Right renal pelvis (tissue), 4 donors: Measurements from ENCODE around the gene PUM1. TPM values are rescaled to one million over a fixed set of nuclear protein-coding genes. Genes with fewer than 3 reads are reported as not detected.
"Not testable (repeated sequence)": the region's sequence is repeated elsewhere in the genome, so short reads cannot be mapped to it uniquely, and the experiment has no call there.

Experiments used
- DNase-seq, 4 donors: peaks; one replicate each; pipeline ENCODE4 v3.0.0-alpha.2; 2013; ENCODE audit warnings: low read depth in 4 of 4, low spot score in 3 of 4, missing footprints in 1 of 4
- polyA plus RNA-seq, 4 donors: library from polyadenylated mRNA; unstranded; fragments of 120-200 nt; gene quantifications; one replicate each; pipeline ENCODE4 v1.2.1, GENCODE V29; 2013; ENCODE audit not compliant: insufficient read length in 4 of 4

PUM1 gene
- polyA plus RNA-seq, 4 donors = 103 to 128 (median 120) TPM

DNA sequence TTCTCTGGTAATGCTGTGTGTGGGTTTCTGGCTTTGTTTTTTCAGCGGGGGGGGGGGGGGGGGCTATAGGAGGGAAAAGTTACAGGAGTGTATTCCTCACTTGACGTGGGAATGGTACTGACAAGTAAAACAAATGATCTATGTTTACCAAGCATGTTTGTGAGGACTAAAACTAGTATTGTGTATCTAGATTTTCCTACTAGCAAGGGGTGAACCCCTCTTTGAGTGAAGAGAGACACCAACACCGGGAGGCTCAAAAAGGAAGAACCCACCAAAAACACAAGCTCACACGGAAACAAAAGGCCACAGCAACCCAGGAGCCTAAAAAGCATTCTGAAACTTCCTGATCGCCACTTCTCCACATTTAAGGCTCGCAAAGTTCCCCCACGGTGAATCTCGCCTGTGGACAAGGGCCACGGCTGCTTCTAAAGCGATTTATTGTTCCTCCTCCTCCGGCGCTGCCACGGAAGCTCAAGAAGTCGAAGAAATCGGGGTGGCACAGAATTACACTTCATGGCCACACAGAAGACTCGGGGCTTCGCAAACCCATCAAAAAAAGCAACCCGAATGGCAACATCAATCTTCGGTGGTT is 703 bp downstream of the PUM1 start:
- peak in 1 of 4 donors; percentile 20 for DNase-seq

- peak in 1 of 4 donors; percentile 37 for DNase-seq
Observed at GRCh38 chr1:31064111-31064717, 1.3 kb downstream of the PUM1 start.

DNA sequence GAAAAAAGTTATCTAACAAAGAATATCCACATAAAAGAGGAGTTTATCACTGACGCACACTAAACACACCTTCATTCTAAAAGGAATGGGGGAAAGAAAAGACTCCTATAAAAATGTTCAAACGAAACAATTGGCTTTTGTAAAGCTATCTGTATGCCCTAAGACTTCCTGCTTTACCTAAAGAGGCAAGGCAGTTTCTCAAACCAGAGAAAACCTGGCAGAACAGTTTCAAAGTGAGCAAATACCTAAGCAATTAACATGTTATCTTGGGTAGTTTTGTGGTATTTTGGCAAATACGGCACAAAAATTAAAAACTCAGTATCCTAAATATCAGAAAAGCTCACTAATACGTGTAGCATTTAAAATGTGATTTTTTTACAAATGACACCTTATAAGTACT is 1.9 kb downstream of the PUM1 start:
- DNase-seq = peak in 1 of 4 donors; percentile 12

DNA sequence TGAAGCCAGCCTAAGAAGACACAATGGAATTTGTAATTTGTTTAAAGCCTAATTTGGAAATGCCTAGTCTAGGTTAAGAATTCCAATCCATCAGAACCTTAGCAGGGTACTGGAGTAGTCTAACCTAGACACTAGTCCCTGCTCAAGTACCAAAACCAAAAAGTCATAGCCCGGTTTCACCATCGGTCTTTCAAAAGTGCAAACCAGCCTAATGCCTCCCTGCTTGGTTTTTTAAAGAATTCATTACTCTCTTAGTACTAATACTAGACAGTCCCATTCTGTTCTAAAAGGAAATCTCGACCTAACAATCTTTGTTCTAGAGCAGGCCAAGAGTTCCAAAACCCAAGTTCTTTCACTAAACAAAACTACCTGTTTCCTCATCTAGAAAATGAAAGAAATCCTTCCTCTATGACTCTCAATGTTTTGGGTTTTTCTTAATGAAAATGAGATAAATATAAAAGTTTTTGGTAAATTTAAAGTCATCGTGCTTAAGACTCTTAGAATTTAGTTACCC is 2.6 kb downstream of the PUM1 start:
- peak in 1 of 4 donors; percentile 5 for DNase-seq

DNA sequence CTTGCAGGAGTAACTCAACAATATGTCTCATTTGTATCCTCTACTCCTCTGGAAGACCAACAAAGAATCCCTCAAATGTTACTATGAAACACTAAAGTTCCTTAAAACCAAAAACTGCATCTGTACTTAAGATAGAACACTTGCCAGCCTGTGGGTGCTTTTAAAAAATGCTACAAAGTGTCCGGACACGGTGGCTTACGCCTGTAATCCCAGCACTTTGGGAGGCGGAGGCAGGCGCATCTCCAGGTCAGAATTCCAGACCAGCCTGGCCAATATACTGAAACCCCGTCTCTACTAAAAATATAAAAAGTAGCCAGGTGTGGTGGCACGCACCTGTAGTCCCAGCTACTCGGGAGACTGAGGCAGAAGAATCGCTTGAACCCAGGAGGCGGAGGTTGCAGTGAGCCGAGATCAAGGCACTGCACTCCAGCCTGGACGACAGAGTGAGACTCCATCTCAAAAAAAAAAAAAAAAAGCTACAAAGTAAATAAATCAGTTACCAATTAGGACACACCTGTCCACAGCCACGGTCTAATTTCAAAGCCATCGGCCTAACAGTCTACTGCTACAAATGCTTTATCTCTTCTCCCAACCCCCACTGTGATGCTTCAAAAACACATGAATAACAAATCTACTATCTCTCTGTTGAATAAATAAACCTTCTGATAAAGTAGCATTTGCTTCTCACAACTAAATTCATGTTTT is 3.2 kb downstream of the PUM1 start:
- DNase-seq = not testable (repeated sequence)

DNA sequence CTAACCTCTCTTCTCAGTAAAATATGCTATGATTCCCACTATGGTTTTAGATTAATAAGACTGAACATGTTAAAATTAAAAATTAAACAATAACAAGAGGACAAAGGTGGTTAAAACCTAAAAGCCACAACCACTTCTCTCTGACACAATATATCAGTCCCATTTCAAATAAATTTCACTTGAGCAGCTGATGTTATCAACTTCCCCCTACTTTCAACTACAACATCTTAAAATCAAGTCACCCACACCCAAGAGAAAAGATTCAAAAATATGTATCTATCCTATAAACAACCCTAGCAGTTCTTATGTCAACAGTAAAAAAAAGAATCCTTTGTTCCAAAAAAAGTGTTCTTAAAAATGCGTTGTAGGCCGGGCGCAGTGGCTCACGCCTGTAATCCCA is 7.5 kb downstream of the PUM1 start:
- no peak for DNase-seq

DNA sequence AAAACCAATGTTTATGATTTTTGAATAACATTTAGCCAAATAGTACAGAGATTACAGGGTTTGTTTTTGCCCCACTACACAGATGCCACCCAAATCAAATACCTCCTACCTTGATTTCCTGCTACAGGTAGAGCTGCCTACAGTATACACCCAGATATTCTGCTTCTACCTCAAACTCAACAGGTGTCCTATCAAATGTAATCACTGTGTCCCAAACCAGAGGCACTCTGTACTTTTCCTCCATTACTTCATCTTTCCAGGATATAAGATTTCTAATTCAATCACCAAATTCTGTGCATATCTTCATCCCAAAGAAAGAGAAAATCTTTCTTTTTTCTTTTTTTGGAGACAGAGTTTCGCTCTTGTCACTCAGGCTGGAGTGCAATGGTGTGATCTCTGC is 9.6 kb downstream of the PUM1 start:
- no peak for DNase-seq

- DNase-seq = no peak
Observed at GRCh38 chr1:31055501-31055900, 10.0 kb downstream of the PUM1 start.

DNA sequence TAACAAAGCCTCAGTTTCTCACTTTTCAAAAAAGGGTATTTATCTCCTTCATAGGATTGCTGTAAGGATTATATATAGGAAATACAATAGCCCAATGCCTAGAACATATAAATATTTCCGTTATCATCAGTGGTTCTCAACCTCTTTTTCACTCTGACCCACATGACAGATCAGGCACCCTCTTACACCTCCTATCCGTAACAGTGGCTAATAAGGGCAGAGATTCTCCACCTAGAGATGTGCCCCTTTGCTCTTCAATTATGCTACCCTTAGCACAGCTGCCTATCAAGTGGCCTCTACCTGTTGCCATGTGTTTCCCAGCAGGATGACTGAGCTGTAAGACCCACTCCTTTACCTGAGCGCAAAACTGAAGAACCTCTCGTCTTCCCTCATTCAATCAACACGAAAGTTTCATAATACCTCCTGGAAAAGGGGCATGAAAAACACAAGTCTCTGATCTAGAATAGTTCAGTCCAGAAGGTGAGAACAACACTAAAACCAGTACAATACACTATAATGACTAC is 10.5 kb downstream of the PUM1 start:
- no peak for DNase-seq

DNA sequence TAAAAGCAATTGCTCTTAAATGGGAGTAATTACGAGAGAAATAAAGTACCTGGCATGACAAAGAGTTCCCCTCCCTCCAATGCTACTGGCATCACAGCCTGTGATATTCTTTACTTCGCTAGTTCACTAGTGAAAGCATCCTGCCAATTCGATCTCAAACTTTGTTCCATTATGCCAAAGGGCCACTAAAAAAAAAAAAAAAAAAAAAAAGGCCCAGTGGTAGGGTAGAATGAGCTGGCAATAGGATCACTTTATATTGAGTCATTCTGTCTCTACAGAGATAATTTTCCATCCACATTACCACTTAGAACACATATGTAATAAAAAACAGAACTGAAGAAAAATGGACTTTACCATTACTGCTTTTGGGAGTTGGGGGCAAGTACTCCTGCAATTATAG is 11.2 kb downstream of the PUM1 start:
- no peak for DNase-seq

DNA sequence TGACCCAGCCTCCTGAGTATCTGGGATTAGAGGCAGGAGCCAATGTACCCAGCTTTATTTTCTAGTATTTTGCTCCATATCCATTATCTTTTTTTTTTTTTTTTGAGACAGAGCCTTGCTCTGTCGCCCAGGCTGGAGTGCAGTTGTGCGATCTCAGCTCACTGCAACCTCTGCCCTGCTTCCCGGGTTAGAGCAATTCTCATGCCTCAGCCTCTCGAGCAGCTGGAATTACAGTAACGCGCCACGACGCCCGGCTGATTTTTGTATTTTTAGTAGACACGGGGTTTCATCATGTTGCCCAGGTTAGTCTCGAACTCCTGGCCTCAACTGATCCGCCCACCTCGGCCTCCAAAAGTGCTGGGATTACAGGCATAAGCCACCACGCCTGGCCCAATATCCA is 12.9 kb downstream of the PUM1 start:
- DNase-seq = not testable (repeated sequence)

- DNase-seq = no peak
Observed at GRCh38 chr1:31051611-31052010, 13.9 kb downstream of the PUM1 start.

DNA sequence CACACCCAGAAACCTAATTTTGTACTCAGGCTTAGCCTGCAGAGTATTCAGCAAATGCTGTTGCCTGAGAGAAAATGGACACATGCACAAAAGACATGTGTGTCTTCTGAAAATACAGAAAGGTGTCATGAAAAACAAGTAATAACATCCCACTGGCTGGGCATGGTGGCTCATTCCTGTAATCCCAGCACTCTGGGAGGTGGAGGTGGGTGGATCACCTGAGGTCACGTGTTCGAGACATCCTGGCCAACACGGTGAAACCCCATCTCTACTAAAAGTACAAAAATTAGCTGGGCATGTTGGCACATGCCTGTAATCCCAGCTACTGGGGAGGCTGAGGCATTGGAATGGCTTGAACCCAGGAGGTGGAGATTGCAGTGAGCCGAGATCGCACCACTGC is 18.0 kb downstream of the PUM1 start:
- not testable (repeated sequence) for DNase-seq

DNA sequence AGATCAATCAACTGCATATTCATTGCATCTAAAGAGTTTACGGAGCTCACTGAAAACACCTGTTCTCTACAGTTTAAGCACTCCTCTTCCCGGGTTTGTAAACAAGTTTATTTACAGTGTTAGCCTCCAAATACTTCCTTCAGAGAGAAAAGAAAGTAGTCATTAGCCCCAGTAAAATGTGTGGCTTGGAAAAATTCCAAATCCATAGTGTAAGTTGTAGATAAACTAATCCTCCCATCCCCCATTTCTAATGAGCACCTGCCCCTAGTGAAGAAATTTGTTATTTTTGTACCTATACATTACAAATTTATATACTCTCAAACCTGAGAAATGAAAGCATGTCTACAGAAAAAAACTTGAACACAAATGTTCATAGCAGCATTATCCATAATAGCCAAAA is 21.9 kb downstream of the PUM1 start:
- no peak for DNase-seq

GRCh38 chr1:31042656-31043055 is 22.9 kb downstream of the PUM1 start:
- DNase-seq = no peak

GRCh38 chr1:31041529-31041928 is 24.0 kb downstream of the PUM1 start:
- DNase-seq = no peak

- DNase-seq = no peak
Observed at GRCh38 chr1:31040038-31040437, 25.5 kb downstream of the PUM1 start.

- DNase-seq = not testable (repeated sequence)
Observed at GRCh38 chr1:31038935-31039334, 26.6 kb downstream of the PUM1 start.

GRCh38 chr1:31038360-31038759 is 27.2 kb downstream of the PUM1 start:
- DNase-seq = no peak

GRCh38 chr1:31036749-31037500 is 28.6 kb downstream of the PUM1 start:
- DNase-seq = no peak

- DNase-seq = peak in 1 of 4 donors; percentile 18
Observed at GRCh38 chr1:31033598-31033997, 31.9 kb downstream of the PUM1 start.
